ENCODE results near the gene CASP9.

The CASP9 gene

GRCh38 chr1:15524021-15524282 lies at the start of gene CASP9:
Gene CASP9, minus strand, starts transcription at chr1:15524215. Its CDS starts 15 bp downstream, at chr1:15524200.
- no peak for DNase-seq (ENCODE audit: low spot score)

- no peak for DNase-seq (ENCODE audit: low spot score)
Observed at GRCh38 chr1:15573477-15573876, 49.5 kb upstream of the CASP9 start.

GRCh38 chr1:15571266-15571665 lies 47.3 kb upstream of the CASP9 start:
- no peak for DNase-seq (ENCODE audit: low spot score)

GRCh38 chr1:15570861-15571260 lies 46.8 kb upstream of the CASP9 start:
- no peak for DNase-seq (ENCODE audit: low spot score)

- no peak for DNase-seq (ENCODE audit: low spot score)
Observed at GRCh38 chr1:15568387-15569073, 44.5 kb upstream of the CASP9 start.

GRCh38 chr1:15559189-15559810 lies 35.3 kb upstream of the CASP9 start:
- peak; percentile 22 for DNase-seq (ENCODE audit: low spot score)

- DNase-seq (ENCODE audit: low spot score): no peak
Observed at GRCh38 chr1:15558516-15558915, 34.5 kb upstream of the CASP9 start.

GRCh38 chr1:15557594-15557993 lies 33.6 kb upstream of the CASP9 start:
- DNase-seq (ENCODE audit: low spot score): no peak

- DNase-seq (ENCODE audit: low spot score): no peak
Observed at GRCh38 chr1:15557008-15557407, 33.0 kb upstream of the CASP9 start.

GRCh38 chr1:15550573-15550972 lies 26.6 kb upstream of the CASP9 start:
- no peak for DNase-seq (ENCODE audit: low spot score)

GRCh38 chr1:15546641-15547040 lies 22.6 kb upstream of the CASP9 start:
- no peak for DNase-seq (ENCODE audit: low spot score)

- no peak for DNase-seq (ENCODE audit: low spot score)
Observed at GRCh38 chr1:15543589-15544568, 19.9 kb upstream of the CASP9 start.

GRCh38 chr1:15543251-15543588 lies 19.2 kb upstream of the CASP9 start:
- DNase-seq (ENCODE audit: low spot score): no peak

GRCh38 chr1:15542388-15543250 lies 18.6 kb upstream of the CASP9 start:
- no peak for DNase-seq (ENCODE audit: low spot score)

- no peak for DNase-seq (ENCODE audit: low spot score)
Observed at GRCh38 chr1:15541231-15541792, 17.3 kb upstream of the CASP9 start.

- DNase-seq (ENCODE audit: low spot score): no peak
Observed at GRCh38 chr1:15540186-15540585, 16.2 kb upstream of the CASP9 start.

GRCh38 chr1:15538771-15539170 lies 14.8 kb upstream of the CASP9 start:
- no peak for DNase-seq (ENCODE audit: low spot score)

GRCh38 chr1:15531682-15532081 lies 7.7 kb upstream of the CASP9 start:
- DNase-seq (ENCODE audit: low spot score): no peak

GRCh38 chr1:15531003-15531402 lies 7.0 kb upstream of the CASP9 start:
- no peak for DNase-seq (ENCODE audit: low spot score)

GRCh38 chr1:15526490-15527339 lies 2.7 kb upstream of the CASP9 start, which contains the start of gene DNAJC16:
Gene DNAJC16, plus strand, starts transcription at chr1:15526848. Its CDS starts 2,258 bp downstream, at chr1:15529106.
- DNase-seq (ENCODE audit: low spot score): peak; percentile 100

- no peak for DNase-seq (ENCODE audit: low spot score)
Observed at GRCh38 chr1:15526021-15526489, 2.0 kb upstream of the CASP9 start.

Data from kidney capillary endothelial cell (primary cell).